ENCODE data around the gene ADAP1.

- TF ChIP-seq CTCF (IDR thresholded peaks at IDR 0.05) = no peak
- TF ChIP-seq POLR2A (IDR thresholded peaks at IDR 0.05) = no peak
- TF ChIP-seq EP300 (IDR thresholded peaks at IDR 0.05) = no peak
- TF ChIP-seq POLR2AphosphoS5 (IDR thresholded peaks at IDR 0.05) = no peak
Measured at GRCh38 chr7:930975-931758, 23.3 kb downstream of the ADAP1 start.
